AG09319 (cell line): Measurements from ENCODE around the gene FAM107B.

Experiments used
- DNase-seq: peaks from one replicate; pipeline ENCODE4 v3.0.0-alpha.2; 2010; ENCODE audit warnings: low read depth; ENCODE audit errors: extremely low read depth
- TF ChIP-seq, protein P1 (sequence below): IDR thresholded peaks from 2 replicates; pipeline ENCODE4 v1.5.1; 2011; ENCODE audit warnings: low read depth, mild to moderate bottlenecking, inconsistent platforms, low read length, moderate library complexity

FAM107B gene

DNA sequence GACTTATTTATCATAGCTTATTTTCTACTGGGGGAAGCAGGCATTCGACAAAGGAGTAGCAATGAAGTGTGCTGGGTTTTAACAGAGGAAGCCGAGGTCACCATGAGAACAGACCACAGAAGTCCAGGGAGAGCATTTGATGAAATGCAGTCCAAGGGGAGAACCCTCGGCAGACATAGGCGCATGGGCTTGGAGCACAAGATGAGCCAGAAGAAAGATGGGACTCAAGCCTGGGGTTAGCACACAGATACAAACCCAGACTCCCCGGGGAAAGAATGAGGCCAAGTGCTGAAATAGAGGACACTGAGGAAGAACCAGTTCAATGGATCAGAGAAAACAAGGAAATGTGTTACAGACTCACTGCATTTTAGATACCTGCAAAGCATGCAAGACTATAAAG, 209.5 kb downstream of the FAM107B start:
- no peak for DNase-seq
- TF ChIP-seq, protein P1, sequence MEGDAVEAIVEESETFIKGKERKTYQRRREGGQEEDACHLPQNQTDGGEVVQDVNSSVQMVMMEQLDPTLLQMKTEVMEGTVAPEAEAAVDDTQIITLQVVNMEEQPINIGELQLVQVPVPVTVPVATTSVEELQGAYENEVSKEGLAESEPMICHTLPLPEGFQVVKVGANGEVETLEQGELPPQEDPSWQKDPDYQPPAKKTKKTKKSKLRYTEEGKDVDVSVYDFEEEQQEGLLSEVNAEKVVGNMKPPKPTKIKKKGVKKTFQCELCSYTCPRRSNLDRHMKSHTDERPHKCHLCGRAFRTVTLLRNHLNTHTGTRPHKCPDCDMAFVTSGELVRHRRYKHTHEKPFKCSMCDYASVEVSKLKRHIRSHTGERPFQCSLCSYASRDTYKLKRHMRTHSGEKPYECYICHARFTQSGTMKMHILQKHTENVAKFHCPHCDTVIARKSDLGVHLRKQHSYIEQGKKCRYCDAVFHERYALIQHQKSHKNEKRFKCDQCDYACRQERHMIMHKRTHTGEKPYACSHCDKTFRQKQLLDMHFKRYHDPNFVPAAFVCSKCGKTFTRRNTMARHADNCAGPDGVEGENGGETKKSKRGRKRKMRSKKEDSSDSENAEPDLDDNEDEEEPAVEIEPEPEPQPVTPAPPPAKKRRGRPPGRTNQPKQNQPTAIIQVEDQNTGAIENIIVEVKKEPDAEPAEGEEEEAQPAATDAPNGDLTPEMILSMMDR, result no peak

DNA sequence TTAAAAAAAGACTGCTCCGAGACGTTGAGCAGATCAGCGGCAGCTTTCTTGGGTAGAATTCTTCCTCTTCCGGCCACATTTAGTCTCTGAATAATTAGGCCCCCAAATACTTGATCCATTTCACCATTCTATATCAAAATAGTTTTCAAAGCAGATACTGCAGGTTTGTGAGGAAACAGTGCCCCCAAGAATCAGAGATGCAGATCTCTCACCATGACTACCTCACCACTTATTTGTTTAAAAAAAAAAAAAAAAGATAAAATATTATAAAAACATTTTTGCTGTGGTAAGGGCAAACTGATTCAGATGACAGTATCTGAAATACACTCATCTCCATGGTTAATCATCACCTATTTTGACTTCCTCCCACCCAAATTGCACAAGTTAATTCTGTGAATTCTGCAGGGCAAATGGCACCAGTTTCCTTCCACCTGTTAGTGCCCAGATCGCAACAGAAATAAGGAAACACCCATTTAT, 210.4 kb downstream of the FAM107B start:
- no peak for DNase-seq
- TF ChIP-seq, protein P1, result no peak

DNA sequence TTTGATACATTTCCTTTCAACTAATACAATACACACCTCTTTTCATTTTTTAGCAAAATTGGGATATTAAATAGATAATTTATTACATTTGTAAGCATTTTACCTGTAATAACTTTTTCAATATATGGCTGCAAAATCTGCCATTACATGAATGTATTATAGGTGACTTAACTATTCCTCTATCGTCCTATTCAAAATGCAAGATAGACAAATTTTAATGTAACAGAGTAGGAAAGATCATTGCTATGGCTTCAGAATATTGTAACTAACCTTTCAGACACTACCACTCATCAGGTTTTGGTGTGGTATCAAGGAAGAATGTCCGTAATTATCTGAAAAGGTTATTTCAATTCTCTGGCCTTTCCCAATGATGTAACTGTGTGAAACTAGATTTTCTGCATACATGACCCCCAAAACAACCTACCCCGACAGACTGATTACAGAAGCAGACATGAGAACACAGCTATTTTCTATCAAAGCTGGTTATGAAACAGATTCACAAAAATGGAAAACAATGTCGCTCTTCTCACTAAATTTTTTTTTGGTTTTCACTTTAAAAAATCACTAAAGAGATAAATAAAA, 211.2 kb downstream of the FAM107B start:
- DNase-seq, result no peak
- TF ChIP-seq, protein P1, result no peak

DNA sequence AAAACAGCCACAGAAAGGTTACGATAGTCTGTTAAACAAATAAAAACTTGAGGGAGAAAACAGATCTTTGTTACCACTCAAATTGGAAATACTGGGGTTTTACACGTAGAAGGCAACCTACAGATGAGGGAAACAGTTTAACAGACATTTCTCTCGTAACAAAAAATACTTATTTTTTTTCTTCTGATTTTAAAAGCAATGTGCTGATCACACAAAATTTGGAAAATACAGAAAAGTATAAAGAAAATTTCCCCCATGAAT, 211.7 kb downstream of the FAM107B start:
- TF ChIP-seq, protein P1, result no peak
- no peak for DNase-seq

DNA sequence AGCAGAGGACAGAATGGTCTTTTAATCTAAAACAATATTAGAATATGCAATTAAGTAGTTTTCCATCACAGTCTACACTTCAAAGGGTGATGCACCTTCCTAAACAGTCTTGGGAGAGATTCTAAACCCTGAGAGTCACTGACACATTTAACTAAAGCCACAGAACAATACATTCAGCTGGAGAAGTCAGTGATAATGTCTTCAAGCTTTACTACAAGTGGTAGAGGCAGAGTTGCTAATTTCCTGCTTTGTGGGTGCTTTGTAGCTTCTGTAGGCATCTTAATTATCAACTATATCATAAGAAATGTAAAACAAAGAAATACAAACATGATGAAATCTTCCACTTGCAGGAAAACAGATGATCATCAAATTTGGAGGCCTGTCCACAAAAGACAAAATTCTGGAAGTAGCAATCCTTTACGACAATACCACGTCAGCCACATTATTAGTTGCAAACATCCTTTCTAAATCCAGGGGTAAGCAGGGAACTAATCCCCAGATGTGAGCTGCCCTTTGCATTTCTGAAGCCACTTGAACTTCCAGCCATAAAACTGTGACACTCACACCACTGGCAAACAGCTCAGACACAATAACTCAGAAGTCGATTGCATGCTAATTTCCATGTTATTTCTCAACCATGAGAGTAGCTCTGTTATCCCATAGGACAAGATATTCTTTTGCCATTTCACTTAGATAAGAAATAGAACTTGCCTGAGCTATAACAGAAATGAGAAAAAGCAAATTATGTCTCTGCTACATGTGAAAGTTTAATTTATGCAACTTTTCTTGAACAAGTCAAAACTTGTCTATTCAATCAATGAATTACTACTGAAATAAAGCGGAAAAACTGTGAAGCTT, 212.2 kb downstream of the FAM107B start:
- no peak for DNase-seq
- TF ChIP-seq, protein P1, result no peak

DNA sequence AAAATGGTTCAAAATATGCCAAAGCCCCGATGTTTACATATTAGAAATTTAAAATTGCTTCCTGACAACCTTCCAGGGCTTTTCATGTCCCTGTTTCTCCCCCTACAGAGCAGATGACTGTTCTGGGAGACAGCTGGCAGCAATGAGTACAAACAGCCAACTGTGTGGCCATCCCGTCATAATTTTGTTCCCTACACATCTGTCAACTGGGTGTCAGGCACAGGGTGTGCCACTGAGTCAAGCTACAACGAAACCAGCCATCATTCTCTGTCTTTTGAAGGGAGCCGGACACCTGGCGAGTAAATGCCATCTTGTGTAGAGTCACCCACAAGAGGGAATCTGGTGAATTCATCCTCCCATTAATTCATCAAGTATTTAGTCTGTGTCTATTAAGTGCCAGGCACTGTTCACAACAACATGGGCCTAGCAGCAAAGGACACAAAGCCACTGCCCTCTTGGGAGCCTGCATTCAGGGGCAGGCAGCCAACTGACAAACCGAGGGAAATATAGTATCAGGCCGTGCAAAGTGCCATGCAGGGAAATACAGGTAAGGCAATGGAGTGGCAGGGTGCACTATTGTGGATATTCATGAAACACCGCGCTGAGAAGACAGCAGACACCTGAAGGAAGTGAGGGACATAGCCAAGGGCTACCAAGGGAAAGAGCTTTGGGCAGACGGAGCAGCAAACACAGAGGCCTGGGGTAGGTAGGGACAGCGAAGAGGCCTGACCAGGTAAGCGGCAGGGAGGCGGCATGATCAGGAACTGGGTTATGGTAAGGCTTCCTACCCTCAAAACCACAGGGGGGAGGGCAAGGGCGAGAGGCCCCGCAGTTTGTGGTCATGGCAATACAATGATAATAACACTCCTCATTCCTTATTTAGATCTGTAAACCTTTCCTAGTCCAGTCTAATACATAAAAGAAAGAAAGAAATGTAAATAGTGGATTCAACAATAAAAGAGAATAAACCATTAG, 213.6 kb downstream of the FAM107B start:
- TF ChIP-seq, protein P1, result no peak
- no peak for DNase-seq
